CD14-positive monocyte (primary cell): ENCODE measurements around the gene STIP1. TPM values are rescaled to one million over a fixed set of nuclear protein-coding genes. Genes with fewer than 3 reads are reported as not detected.
A peak's percentile ranks its signal among the peaks of the same experiment; 100 is the strongest.

Experiments
- DNase-seq, 3 donors: peaks; one replicate each; pipeline ENCODE4 v3.0.0-alpha.2; 2011 to 2022
- H2AFZ ChIP-seq: 2 replicates; pipeline ENCODE4 v1.6.0; 2012; ENCODE audit warnings: mild to moderate bottlenecking, low read depth, low read length, inconsistent platforms; ENCODE audit not compliant: insufficient read depth, poor library complexity, severe bottlenecking
- H3K27ac ChIP-seq, 2 donors: 1 replicate in 1 of 2; 2 replicates in 1 of 2; pipeline ENCODE4 v1.5.1; 2012 to 2013; ENCODE audit warnings: low read length in 2 of 2, control low read depth in 1 of 2, inconsistent platforms in 1 of 2, low read depth in 1 of 2, mild to moderate bottlenecking in 1 of 2
- H3K27me3 ChIP-seq, 2 donors: one replicate each; pipeline versions ENCODE4 v1.6.0 to v1.6.1; 2011 to 2013; ENCODE audit warnings: low read length in 2 of 2; ENCODE audit not compliant: control insufficient read depth in 2 of 2, insufficient read depth in 2 of 2
- H3K36me3 ChIP-seq, 2 donors: replicated peaks in 1 of 2; 1 replicate in 1 of 2; 2 replicates in 1 of 2; pipeline versions ENCODE4 v1.5.1 to v1.6.1; 2012 to 2013; ENCODE audit warnings: low read length in 2 of 2, control low read depth in 1 of 2, inconsistent platforms in 1 of 2, mild to moderate bottlenecking in 1 of 2; ENCODE audit not compliant: insufficient read depth in 2 of 2, control insufficient read depth in 1 of 2
- H3K4me1 ChIP-seq, 2 donors: 1 replicate in 1 of 2; 2 replicates in 1 of 2; pipeline versions ENCODE4 v1.5.1 to v1.6.1; 2012 to 2013; ENCODE audit warnings: low read length in 2 of 2, control low read depth in 1 of 2, inconsistent platforms in 1 of 2, mild to moderate bottlenecking in 1 of 2, moderate library complexity in 1 of 2; ENCODE audit not compliant: insufficient read depth in 2 of 2, control insufficient read depth in 1 of 2
- H3K4me2 ChIP-seq: replicated peaks from 2 replicates; pipeline ENCODE3; 2012; ENCODE audit warnings: low read length, moderate library complexity, mild to moderate bottlenecking; ENCODE audit not compliant: poor library complexity, severe bottlenecking; ENCODE audit errors: extremely low read depth
- H3K4me3 ChIP-seq, 3 experiments: fragments of 200-600 bp in 1 of 3; sonication (generic) in 1 of 3; replicated peaks in 1 of 3; 1 replicate in 2 of 3; 2 replicates in 1 of 3; pipeline ENCODE4 v1.5.1; 2011 to 2013; ENCODE audit warnings: low read length in 3 of 3, mild to moderate bottlenecking in 3 of 3, control low read depth in 2 of 3, low read depth in 2 of 3, inconsistent platforms in 1 of 3, moderate library complexity in 1 of 3
- H3K79me2 ChIP-seq: 2 replicates; pipeline ENCODE4 v1.6.0; 2012; ENCODE audit warnings: mild to moderate bottlenecking, control low read depth, inconsistent platforms, low read length, moderate library complexity; ENCODE audit not compliant: insufficient read depth
- H3K9ac ChIP-seq: 2 replicates; pipeline ENCODE4 v1.6.0; 2017; ENCODE audit warnings: low read length, mild to moderate bottlenecking; ENCODE audit not compliant: insufficient read depth, poor library complexity, severe bottlenecking
- H3K9me3 ChIP-seq, 2 donors: replicated peaks in 1 of 2; 1 replicate in 1 of 2; 2 replicates in 1 of 2; pipeline versions ENCODE4 v1.5.1 to v1.6.1; 2012 to 2013; ENCODE audit warnings: low read length in 2 of 2, control low read depth in 1 of 2; ENCODE audit not compliant: control insufficient read depth in 1 of 2, insufficient read depth in 1 of 2
- H4K20me1 ChIP-seq: 2 replicates; pipeline ENCODE4 v1.6.0; 2012; ENCODE audit warnings: mild to moderate bottlenecking, low read length, control low read depth, moderate library complexity; ENCODE audit not compliant: insufficient read depth
- H3K27ac Mint-ChIP-seq, 7 donors: one replicate each; pipeline ENCODE4 v1.8.0; 2020; ENCODE audit warnings: mild to moderate bottlenecking in 7 of 7, mixed read lengths in 7 of 7, moderate library complexity in 6 of 7, inconsistent platforms in 2 of 7
- H3K27me3 Mint-ChIP-seq, 3 donors: one replicate each; pipeline ENCODE4 v1.8.0; 2021 to 2022; ENCODE audit warnings: low read depth in 3 of 3, mild to moderate bottlenecking in 3 of 3, mixed read lengths in 3 of 3, moderate library complexity in 3 of 3, inconsistent platforms in 1 of 3
- H3K36me3 Mint-ChIP-seq, 2 donors: one replicate each; pipeline ENCODE4 v1.8.0; 2020; ENCODE audit warnings: mixed read lengths in 2 of 2, inconsistent platforms in 1 of 2, mild to moderate bottlenecking in 1 of 2
- H3K4me1 Mint-ChIP-seq: one replicate; pipeline ENCODE4 v1.8.0; 2020; ENCODE audit warnings: mild to moderate bottlenecking, mixed read lengths
- H3K4me3 Mint-ChIP-seq, 2 donors: one replicate each; pipeline ENCODE4 v1.8.0; 2020; ENCODE audit warnings: mild to moderate bottlenecking in 2 of 2, mixed read lengths in 2 of 2, moderate library complexity in 1 of 2
- H3K9me3 Mint-ChIP-seq, 7 donors: one replicate each; pipeline ENCODE4 v1.8.0; 2020 to 2022; ENCODE audit warnings: mixed read lengths in 7 of 7, mild to moderate bottlenecking in 6 of 7, moderate library complexity in 6 of 7, inconsistent platforms in 2 of 7
- CTCF ChIP-seq: fragments of 200-600 bp; IDR thresholded peaks from one replicate; pipeline ENCODE4 v1.8.0; 2022; ENCODE audit warnings: antibody characterized with exemption, mild to moderate bottlenecking
- WGBS: methylation state at CpG from one replicate; pipeline ENCODE4 v1.1.5; 2013; ENCODE audit warnings: missing lambda C conversion rate; ENCODE audit not compliant: insufficient coverage; 5-methylcytosine and 5-hydroxymethylcytosine counted together
- intact Hi-C, 2 donors: fragments of 100-400 bp; cut with micrococcal nuclease; formaldehyde crosslinking; loops; one replicate each; pipeline versions ENCODE4 v1.15.0 to v1.15.1; 2023
- polyA plus RNA-seq, 3 donors: library from polyadenylated mRNA; depleted of rRNA in 1 of 3; unstranded in 2 of 3; stranded (reverse) in 1 of 3; fragments of 300-500 nt in 2 of 3; fragments of >200 nt in 1 of 3; fragmentation: Illumina TruSeq in 2 of 3; gene quantifications; 1 replicate in 2 of 3; 2 replicates in 1 of 3; pipeline ENCODE4 v1.2.3, GENCODE V29; 2012 to 2021

Gene STIP1
- polyA plus RNA-seq, 3 donors: 44.5 to 52.0 (median 51.1) TPM

- intact Hi-C loops: loop anchor here (2.0 to 5.0 kb wide), 4 partner anchors 13 to 65 kb away; partner anchors contain the start of genes FERMT3 (in 2 of the 2), CATSPERZ (in 1 of the 2), ESRRA (in 1 of the 2) and NUDT22 (in 1 of the 2)
- Mint-ChIP-seq H3K4me3 (peak overlapping the region; percentile 87 to 92), H3K4me1 (peaks cover 55% of the 10 kb centered on the region), H3K9me3 (no peaks in the 10 kb centered on the region), H3K36me3 (peaks cover 22 to 24% of the 10 kb centered on the region in 2 donors), H3K27me3 (peaks cover 2 to 9% (median 7%) of the 10 kb centered on the region in 3 donors), H3K27ac (peak overlapping the region; percentile 100)
- WGBS: 44% methylated on average over 8 of the region's 11 CpGs
- Histone ChIP-seq H3K4me3 (peak overlapping the region; percentile 40 to 84 (median 41)), H2AFZ (no peak overlapping the region), H3K9me3 (no peaks in the 10 kb centered on the region), H3K4me1 (peaks cover 60 to 75% of the 10 kb centered on the region in 2 donors), H3K79me2 (peaks cover 25% of the 10 kb centered on the region), H4K20me1 (no peaks in the 10 kb centered on the region), H3K27ac (peak overlapping the region; percentile 96 to 100), H3K36me3 (peaks cover 10 to 12% of the 10 kb centered on the region in 2 donors), H3K4me2 (peak overlapping the region; percentile 99), H3K9ac (peak overlapping the region; percentile 95), H3K27me3 (no peaks in the 10 kb centered on the region)
- peak; percentile 97 to 100 (median 98) for DNase-seq
- no peak for TF ChIP-seq CTCF
Measured at GRCh38 chr11:64239662-64240434, 53.9 kb downstream of the STIP1 start.

- peak within 1 kb of the TSS; percentile 95 for H3K9ac ChIP-seq
- H3K27me3 Mint-ChIP-seq: peaks cover 0 to 5% (median 0%) of the 10 kb centered on the region in 3 donors
- peaks cover 61 to 75% of the 10 kb centered on the region in 2 donors for H3K4me1 ChIP-seq
- H3K9me3 Mint-ChIP-seq: no peaks in the 10 kb centered on the region
- peak within 1 kb of the TSS; percentile 54 to 84 (median 81) for H3K4me3 ChIP-seq
- H3K27ac ChIP-seq: peak within 1 kb of the TSS; percentile 96 to 100
- H3K36me3 ChIP-seq: peaks cover 10 to 12% of the 10 kb centered on the region in 2 donors
- no peaks in the 10 kb centered on the region for H4K20me1 ChIP-seq
- peaks cover 22 to 24% of the 10 kb centered on the region in 2 donors for H3K36me3 Mint-ChIP-seq
- intact Hi-C loops: loop anchor here (2.0 to 5.0 kb wide), 4 partner anchors 14 to 64 kb away; partner anchors contain the start of genes FERMT3 (in 2 of the 2), CATSPERZ (in 1 of the 2), ESRRA (in 1 of the 2) and NUDT22 (in 1 of the 2)
- DNase-seq: peak; percentile 98 to 99 (median 99)
- H3K79me2 ChIP-seq: peaks cover 33% of the 10 kb centered on the region
- no peak for TF ChIP-seq CTCF
- peak within 1 kb of the TSS; percentile 87 to 92 for H3K4me3 Mint-ChIP-seq
- no peaks in the 10 kb centered on the region for H3K9me3 ChIP-seq
- H3K4me1 Mint-ChIP-seq: peaks cover 57% of the 10 kb centered on the region
- H3K4me2 ChIP-seq: peak within 1 kb of the TSS; percentile 99
- no peaks in the 10 kb centered on the region for H3K27me3 ChIP-seq
- 1% methylated on average over 50 of the region's 58 CpGs for WGBS
- H2AFZ ChIP-seq: peak within 1 kb of the TSS; percentile 43
- peak within 1 kb of the TSS; percentile 100 for H3K27ac Mint-ChIP-seq
Measured at GRCh38 chr11:64240435-64241240, 54.7 kb downstream of the STIP1 start, which contains the start of gene FKBP2. Gene FKBP2 (plus strand): TSS chr11:64241095. CDS start chr11:64242388, 1,293 bp downstream.
